Measurements from ENCODE around the gene CLASP1.
"Not testable (repeated sequence)": the region's sequence is repeated elsewhere in the genome, so short reads cannot be mapped to it uniquely, and the experiment has no call there.

The CLASP1 gene

DNA sequence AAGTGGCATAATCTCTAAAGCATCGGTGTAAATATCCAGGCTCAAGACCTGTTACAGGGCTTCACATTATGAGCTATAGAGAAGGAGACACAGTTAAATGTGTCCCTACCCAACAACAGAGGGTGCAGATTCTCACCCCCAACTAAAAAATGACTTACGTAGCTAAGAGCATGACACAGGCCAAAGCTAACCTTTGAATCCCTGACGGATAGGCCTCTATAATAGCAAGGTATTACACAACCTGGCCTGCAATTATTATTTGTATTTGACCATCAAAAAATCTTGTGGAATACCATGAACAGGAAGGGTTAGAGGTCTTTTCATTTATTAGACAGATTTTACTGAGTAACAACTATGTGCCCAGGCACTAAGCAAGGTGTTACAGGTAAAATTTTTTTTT is 73.5 kb downstream of the CLASP1 start:
- DNase-seq = no peak
- no peaks in the 10 kb centered on the region for H3K9me3 Mint-ChIP-seq
- no peak overlapping the region for H3K4me3 Mint-ChIP-seq
- H3K27me3 Mint-ChIP-seq = no peaks in the 10 kb centered on the region
- ATAC-seq (replicated peaks) = no peak
- H3K4me1 Mint-ChIP-seq (ENCODE audit: low read depth in 2 of 2) = peaks cover 29 to 40% of the 10 kb centered on the region in 2 donors
- H3K36me3 Mint-ChIP-seq (ENCODE audit: insufficient read depth) = peaks cover 12% of the 10 kb centered on the region
- H3K27ac Mint-ChIP-seq = peak overlapping the region in 1 of 2 donors; percentile 53

DNA sequence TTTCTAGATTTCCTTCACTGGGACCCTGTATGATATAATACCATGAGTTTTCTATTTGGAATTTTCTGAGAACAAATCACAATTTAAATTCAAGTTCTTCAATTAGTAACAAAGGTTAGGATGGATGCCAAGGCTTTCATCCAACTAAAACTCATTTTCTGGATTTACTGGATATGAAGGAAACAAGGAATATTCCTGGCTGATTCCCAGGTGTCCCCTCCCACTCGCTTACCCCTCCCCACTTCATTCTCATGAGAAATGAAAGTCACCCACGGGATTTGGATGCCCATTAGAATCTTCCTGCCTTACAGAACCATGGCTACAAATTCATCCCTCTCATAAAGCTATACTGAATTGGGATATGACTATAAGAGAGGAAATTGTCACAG is 78.6 kb downstream of the CLASP1 start:
- peaks cover 28 to 41% of the 10 kb centered on the region in 2 donors for H3K4me1 Mint-ChIP-seq (ENCODE audit: low read depth in 2 of 2)
- H3K4me3 Mint-ChIP-seq = no peak overlapping the region
- ATAC-seq (replicated peaks) (no peak), DNase-seq (no peak)
- H3K36me3 Mint-ChIP-seq (ENCODE audit: insufficient read depth) = peaks cover 8% of the 10 kb centered on the region
- H3K27me3 Mint-ChIP-seq = no peaks in the 10 kb centered on the region
- no peak overlapping the region for H3K27ac Mint-ChIP-seq
- no peaks in the 10 kb centered on the region for H3K9me3 Mint-ChIP-seq

DNA sequence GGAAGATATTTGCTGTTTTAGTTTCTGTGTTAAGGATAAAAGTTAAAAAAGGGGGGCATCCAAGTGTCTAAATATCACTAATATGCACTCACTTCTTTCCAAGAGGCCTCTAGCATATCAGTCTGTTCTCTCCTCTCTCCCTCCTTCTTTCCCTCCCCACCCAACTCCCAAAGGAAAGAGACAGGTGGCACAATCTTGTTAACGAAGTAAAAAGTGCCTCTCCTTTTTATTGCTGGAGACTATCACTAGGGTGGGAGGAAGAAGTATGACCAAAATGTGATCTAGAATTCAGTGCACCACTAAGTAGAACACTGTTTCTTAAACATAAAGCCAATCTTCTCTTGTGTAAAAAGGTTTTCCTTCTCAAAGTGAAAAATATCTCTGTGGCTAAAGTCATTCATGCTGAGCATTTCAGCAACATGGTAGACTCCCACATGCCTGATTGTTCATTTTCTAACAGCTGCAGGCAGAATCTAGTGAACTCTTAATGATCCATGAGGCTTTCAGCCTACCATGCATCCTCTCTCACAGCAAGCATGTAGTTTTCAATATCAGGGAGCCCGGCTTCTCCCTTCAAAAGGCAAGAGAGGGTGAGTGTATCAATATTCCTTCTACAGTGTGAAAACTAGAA is 79.1 kb downstream of the CLASP1 start:
- no peaks in the 10 kb centered on the region for H3K27me3 Mint-ChIP-seq
- no peak for ATAC-seq (replicated peaks)
- H3K4me3 Mint-ChIP-seq = no peak overlapping the region
- no peak overlapping the region for H3K27ac Mint-ChIP-seq
- H3K36me3 Mint-ChIP-seq (ENCODE audit: insufficient read depth) = peaks cover 8% of the 10 kb centered on the region
- H3K9me3 Mint-ChIP-seq = no peaks in the 10 kb centered on the region
- peaks cover 27 to 40% of the 10 kb centered on the region in 2 donors for H3K4me1 Mint-ChIP-seq (ENCODE audit: low read depth in 2 of 2)
- no peak for DNase-seq

DNA sequence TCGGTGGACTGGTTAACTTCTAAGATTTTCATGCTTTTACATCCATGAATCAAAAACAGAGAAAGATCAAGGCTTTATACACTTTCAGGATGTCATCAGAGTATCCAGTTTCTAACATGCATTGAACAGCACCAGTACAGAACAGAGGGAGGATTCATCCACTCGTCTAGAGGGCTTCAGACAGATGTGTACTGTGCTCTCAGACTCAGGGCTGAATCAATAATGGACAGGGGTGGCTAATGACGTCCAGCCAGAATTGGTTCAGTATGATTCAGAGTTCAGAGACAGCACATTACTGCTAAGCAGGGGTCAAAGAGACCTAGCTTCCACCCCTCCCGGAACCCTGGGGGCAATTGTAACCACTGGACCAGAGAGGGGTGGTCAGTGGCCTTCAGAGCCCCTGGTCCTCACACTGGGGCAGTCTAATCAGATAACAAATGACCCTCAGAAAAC is 81.3 kb downstream of the CLASP1 start:
- Mint-ChIP-seq H3K4me3 (no peak overlapping the region), H3K27me3 (no peaks in the 10 kb centered on the region)

DNA sequence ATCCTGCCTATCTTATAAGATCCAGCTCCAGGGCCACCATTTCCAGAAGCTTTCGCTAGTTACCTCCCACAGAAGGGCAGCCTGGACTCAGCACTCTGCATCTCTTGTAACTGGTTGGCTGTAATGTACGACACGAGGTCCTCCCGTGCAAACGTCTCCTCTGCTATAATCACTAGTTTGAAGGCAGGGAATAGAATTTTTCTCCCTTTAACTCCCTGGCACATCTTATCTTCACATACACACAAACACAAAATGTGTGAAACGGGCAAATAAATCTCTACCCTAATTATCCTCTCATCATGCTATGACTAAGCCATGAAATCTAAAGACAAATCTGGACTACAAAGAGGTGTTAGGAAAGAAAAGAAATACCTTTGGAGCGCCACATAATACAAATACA is 81.8 kb downstream of the CLASP1 start:
- ATAC-seq (replicated peaks) (no peak), DNase-seq (no peak)
- no peak overlapping the region for H3K4me3 Mint-ChIP-seq
- H3K4me1 Mint-ChIP-seq (ENCODE audit: low read depth in 2 of 2) = peaks cover 45 to 54% of the 10 kb centered on the region in 2 donors
- no peaks in the 10 kb centered on the region for H3K9me3 Mint-ChIP-seq
- H3K27me3 Mint-ChIP-seq = no peaks in the 10 kb centered on the region
- H3K36me3 Mint-ChIP-seq (ENCODE audit: insufficient read depth) = peaks cover 10% of the 10 kb centered on the region
- H3K27ac Mint-ChIP-seq = peak overlapping the region; percentile 19 to 79

More for the DNA sequence above, 81.3 kb downstream of the CLASP1 start:
- H3K27ac Mint-ChIP-seq = peak overlapping the region; percentile 19 to 79
- DNase-seq (no peak), ATAC-seq (replicated peaks) (no peak)
- no peaks in the 10 kb centered on the region for H3K9me3 Mint-ChIP-seq
- peaks cover 41 to 51% of the 10 kb centered on the region in 2 donors for H3K4me1 Mint-ChIP-seq (ENCODE audit: low read depth in 2 of 2)
- H3K36me3 Mint-ChIP-seq (ENCODE audit: insufficient read depth) = peaks cover 10% of the 10 kb centered on the region

DNA sequence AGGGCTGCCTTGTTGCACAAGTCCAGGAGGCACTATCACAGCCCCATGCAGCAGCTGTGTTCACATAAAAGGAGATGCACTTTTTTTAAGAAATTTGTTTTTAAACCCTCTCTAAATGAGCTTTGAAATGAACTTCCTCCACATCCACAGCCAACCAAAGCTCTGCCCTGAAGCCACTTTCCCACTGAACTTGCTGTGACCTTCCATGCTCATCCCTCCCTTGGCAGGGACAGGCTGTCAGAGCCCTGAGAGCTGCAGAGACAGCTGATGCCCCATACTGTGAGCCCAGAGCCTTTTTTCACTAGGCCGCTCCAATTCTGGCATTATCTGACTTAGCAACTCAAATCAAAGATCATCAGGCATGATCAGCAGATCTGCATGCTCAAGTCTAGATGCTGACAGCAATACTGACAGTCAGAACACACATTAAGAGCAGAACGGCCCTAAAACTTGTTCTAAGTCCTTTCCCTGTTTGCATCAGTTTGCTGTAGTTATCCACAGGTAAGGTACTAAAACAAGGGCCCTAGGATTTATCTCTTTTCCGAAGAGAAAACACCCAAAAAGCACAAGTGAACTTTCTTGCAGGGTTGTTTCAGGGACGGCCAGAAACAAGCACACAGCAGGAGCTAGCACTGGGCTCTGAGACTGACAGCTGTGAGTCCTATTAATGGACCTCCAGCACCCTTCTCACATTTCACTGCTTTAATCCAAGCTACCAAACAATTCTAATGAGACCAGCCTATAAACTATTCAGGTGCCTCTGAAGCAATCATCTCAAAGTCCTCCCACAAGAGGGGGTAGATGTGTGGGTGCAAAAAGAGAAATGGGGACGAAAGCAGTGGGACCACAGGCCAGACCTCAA is 83.6 kb downstream of the CLASP1 start:
- no peaks in the 10 kb centered on the region for H3K27me3 Mint-ChIP-seq

DNA sequence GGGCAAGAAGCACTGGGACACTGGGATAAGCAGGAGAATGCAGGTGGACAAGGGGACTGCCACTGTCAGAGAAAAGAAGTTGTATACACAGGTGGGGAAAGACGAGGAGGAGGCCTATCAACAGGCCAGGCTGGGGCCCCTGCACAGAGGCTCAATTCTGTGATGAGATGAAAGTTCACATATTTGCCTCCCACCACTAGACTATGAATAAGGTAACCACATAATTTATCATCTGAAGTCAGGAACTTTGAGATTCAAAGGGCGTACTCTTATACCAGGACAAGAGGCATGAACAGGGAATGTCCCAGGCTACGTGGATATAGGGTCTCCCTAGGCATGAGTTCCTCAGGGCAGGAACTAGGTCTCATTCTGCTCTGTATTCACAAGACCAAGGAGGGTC is 84.4 kb downstream of the CLASP1 start:
- Mint-ChIP-seq H3K27me3 (no peaks in the 10 kb centered on the region), H3K4me1 (ENCODE audit: low read depth in 2 of 2) (peaks cover 45 to 60% of the 10 kb centered on the region in 2 donors), H3K27ac (peak overlapping the region in 1 of 2 donors; percentile 42), H3K4me3 (no peak overlapping the region), H3K36me3 (ENCODE audit: insufficient read depth) (peaks cover 3% of the 10 kb centered on the region), H3K9me3 (no peaks in the 10 kb centered on the region)
- DNase-seq = no peak
- no peak for ATAC-seq (replicated peaks)

More for the DNA sequence above, 83.6 kb downstream of the CLASP1 start:
- Mint-ChIP-seq H3K9me3 (no peaks in the 10 kb centered on the region), H3K36me3 (ENCODE audit: insufficient read depth) (peaks cover 3% of the 10 kb centered on the region), H3K4me3 (no peak overlapping the region), H3K27ac (no peak overlapping the region), H3K4me1 (ENCODE audit: low read depth in 2 of 2) (peaks cover 45 to 60% of the 10 kb centered on the region in 2 donors)
- no peak for DNase-seq
- no peak for ATAC-seq (replicated peaks)

DNA sequence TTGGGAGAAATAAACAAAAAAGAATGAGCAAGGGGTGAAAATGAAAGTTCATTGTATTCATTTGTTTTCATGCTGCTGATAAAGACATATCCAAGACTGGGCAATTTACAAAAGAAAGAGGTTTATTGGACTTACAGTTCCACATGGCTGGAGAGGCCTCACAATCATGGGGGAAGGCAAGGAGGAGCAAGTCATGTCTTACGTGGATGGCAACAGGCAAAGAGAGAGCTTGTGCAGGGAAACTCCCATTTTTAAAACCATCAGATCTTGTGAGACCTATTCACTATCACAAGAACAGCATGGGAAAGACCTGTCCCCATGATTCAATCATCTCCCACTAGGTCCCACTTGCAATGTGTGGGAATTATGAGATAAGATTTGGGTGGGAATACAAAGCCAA is 85.5 kb downstream of the CLASP1 start:
- H3K4me1 Mint-ChIP-seq (ENCODE audit: low read depth in 2 of 2) = peaks cover 47 to 59% of the 10 kb centered on the region in 2 donors

DNA sequence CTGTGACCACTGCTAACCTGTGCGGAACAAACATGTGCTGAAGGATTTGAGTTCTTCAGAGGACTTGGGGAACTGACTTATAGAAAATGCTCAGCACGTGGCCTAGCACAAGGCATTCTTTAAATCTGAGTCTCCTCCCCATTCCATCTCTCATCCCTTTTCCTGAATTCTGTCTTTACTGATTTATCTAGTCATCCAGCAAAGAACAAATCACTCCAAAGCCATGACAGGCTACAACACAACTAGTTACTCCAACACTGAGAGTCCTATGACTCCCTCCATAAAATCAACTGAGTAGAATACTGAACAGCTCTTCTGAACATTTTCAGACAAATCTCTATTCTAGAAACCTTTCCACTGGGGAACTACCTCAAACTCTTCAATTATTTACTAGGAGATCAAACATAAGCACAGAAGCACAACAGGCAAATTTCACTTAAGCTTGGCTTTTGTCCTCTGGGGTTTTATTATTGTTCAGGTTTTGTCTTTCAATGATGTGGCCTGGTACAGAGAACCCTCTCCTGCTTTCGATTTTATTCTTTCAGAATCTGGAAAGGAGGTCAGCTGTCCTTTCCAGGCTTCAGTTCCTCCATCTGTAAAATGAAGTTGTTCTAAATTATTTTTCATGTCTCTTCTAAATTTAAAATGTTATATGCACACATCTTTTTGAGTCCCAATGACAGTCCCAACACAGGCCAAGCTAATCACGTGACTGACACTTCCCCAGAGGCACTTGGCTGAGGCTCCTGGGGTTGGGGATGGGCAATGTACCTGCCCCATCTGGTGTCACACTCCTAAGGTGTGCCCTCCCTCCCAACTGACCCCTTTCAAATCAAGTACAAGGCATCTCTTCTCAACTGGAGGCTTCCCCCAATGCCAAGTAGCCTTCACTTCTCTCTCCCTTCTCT is 86.7 kb downstream of the CLASP1 start:
- H3K4me1 Mint-ChIP-seq (ENCODE audit: low read depth in 2 of 2) = peaks cover 45 to 52% of the 10 kb centered on the region in 2 donors

More for the DNA sequence above, 85.5 kb downstream of the CLASP1 start:
- H3K36me3 Mint-ChIP-seq (ENCODE audit: insufficient read depth); H3K27me3 Mint-ChIP-seq; ATAC-seq (replicated peaks); DNase-seq; H3K9me3 Mint-ChIP-seq; H3K4me3 Mint-ChIP-seq: not testable (repeated sequence)
- peak overlapping the region; percentile 13 to 78 for H3K27ac Mint-ChIP-seq

DNA sequence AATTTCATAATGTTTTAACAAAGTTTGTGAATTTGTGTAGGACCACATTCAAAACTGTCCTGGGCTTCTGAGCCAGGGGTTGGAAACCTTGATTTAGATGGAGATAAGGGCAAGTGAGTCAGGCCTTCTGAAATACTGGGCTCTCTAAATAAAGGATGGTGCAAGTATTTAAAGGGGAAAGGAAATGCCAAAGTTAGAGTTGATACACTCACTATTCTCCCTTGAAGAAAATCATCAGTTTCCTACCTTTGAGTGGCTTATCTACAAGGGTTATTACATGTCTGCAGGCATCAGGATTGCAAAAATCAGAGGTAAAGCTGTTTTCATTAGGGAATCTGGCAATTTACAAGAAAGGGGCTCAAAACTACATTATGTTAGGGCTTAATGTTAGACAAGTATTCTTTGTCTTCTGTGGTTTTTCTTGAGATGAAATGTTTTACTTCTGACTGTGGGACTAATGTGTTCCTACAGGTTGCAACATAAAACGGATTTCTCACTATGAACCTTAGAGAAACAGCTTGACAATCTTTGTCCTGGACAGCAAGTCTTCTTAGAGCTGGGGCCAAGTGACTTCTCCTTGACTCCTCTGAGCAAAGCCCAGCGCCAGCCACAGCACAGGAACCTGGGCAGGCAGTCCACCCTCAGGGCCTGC is 87.5 kb downstream of the CLASP1 start:
- H3K4me1 Mint-ChIP-seq (ENCODE audit: low read depth in 2 of 2) = peaks cover 40 to 52% of the 10 kb centered on the region in 2 donors

More for the DNA sequence above, 86.7 kb downstream of the CLASP1 start:
- ATAC-seq (replicated peaks) (no peak), DNase-seq (no peak)
- Mint-ChIP-seq H3K36me3 (ENCODE audit: insufficient read depth) (peaks cover 3% of the 10 kb centered on the region), H3K27me3 (no peaks in the 10 kb centered on the region), H3K27ac (peak overlapping the region; percentile 13 to 78), H3K4me3 (no peak overlapping the region), H3K9me3 (no peaks in the 10 kb centered on the region)

DNA sequence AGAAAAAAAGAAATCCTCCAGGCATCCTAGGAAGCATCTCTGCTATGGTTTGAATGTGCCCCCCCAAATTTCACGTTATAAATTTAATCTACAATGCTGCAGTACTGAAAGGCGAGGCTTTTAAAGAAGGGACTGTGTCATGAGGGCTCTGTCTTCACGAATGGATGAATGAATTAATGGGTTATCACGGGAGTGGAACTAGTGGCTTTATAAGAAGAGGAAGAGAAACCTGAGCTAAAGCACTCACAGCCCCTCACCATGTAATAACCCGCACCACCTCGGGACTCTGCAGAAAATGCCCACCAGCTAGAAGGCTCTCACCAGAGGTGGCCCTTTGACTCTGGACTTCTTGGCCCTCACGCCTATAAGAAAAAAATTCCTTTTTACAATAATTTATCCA is 90.9 kb downstream of the CLASP1 start:
- ATAC-seq (replicated peaks) = no peak
- DNase-seq = no peak
- Mint-ChIP-seq H3K4me1 (ENCODE audit: low read depth in 2 of 2) (peaks cover 38 to 42% of the 10 kb centered on the region in 2 donors), H3K9me3 (no peaks in the 10 kb centered on the region), H3K27me3 (no peaks in the 10 kb centered on the region), H3K36me3 (ENCODE audit: insufficient read depth) (peaks cover 5% of the 10 kb centered on the region), H3K27ac (peak overlapping the region in 1 of 2 donors; percentile 27), H3K4me3 (no peak overlapping the region)

More for the DNA sequence above, 87.5 kb downstream of the CLASP1 start:
- ATAC-seq (replicated peaks) (no peak), DNase-seq (no peak)
- H3K4me3 Mint-ChIP-seq = no peak overlapping the region
- H3K27me3 Mint-ChIP-seq = no peaks in the 10 kb centered on the region
- H3K9me3 Mint-ChIP-seq = no peaks in the 10 kb centered on the region
- peaks cover 3% of the 10 kb centered on the region for H3K36me3 Mint-ChIP-seq (ENCODE audit: insufficient read depth)
- peak overlapping the region in 1 of 2 donors; percentile 78 for H3K27ac Mint-ChIP-seq

DNA sequence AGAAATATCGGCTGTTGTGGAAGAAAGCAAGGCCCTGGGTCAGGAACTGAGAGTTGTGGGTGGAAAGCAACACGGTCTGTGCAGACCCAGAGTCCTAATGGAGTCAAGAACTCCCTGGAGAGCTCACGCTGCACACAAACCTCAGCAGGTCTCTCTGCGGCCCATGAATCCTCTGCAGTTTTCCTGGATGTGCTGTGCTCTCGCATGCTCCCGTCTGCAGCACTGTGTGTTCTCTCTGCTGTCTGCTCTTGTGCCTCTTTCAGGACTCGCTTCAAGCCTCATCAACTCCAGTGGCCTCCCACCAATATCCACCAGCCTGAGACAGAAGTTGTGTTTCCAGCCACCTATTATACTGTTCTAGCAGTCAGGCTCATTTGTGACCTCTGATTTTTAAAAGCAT is 94.3 kb downstream of the CLASP1 start:
- no peak for DNase-seq
- H3K4me3 Mint-ChIP-seq = no peak overlapping the region
- ATAC-seq (replicated peaks) = no peak
- H3K27me3 Mint-ChIP-seq = no peaks in the 10 kb centered on the region
- H3K27ac Mint-ChIP-seq = peak overlapping the region in 1 of 2 donors; percentile 68
- H3K36me3 Mint-ChIP-seq (ENCODE audit: insufficient read depth) = peaks cover 5% of the 10 kb centered on the region
- peaks cover 49 to 61% of the 10 kb centered on the region in 2 donors for H3K4me1 Mint-ChIP-seq (ENCODE audit: low read depth in 2 of 2)
- H3K9me3 Mint-ChIP-seq = no peaks in the 10 kb centered on the region

All from effector memory CD8-positive, alpha-beta T cell (primary cell).